Measurements from ENCODE around the gene RGS3.

- TF ChIP-seq CTCF (conservative IDR thresholded peaks at IDR 0.05 in 1 of 2, IDR thresholded peaks at IDR 0.05 in 1 of 2; ENCODE audit: extremely low read depth in 1 of 2, insufficient read depth in 1 of 2, low read depth in 1 of 2, low read length in 2 of 2) (no peak), EZH2 (IDR thresholded peaks at IDR 0.05; ENCODE audit: borderline replicate concordance, low read length) (no peak)
Measured at GRCh38 chr9:113501129-113501686, 37.7 kb downstream of the RGS3 start.
